Upper lobe of right lung (tissue), 1 donor: Measurements from ENCODE around the gene SIM2. TPM values are rescaled to one million over a fixed set of nuclear protein-coding genes. Genes with fewer than 3 reads are reported as not detected.
"Not testable (repeated sequence)": the region's sequence is repeated elsewhere in the genome, so short reads cannot be mapped to it uniquely, and the experiment has no call there.

Experiments used
- ATAC-seq: fragments of 200-7000 bp; cut with Tn5 transposase; one replicate; pipeline ENCODE4 v1.9.1; 2020; ENCODE audit warnings: mild to moderate bottlenecking, moderate library complexity
- DNase-seq: peaks from one replicate; pipeline ENCODE4 v3.0.0-alpha.2; 2020
- H3K27ac ChIP-seq: fragments of 200-600 bp; one replicate; pipeline ENCODE4 v1.8.0; 2022
- H3K27me3 ChIP-seq: fragments of 200-600 bp; one replicate; pipeline ENCODE4 v1.8.0; 2022; ENCODE audit warnings: mild to moderate bottlenecking
- H3K36me3 ChIP-seq: fragments of 200-600 bp; one replicate; pipeline ENCODE4 v1.8.0; 2022
- H3K4me1 ChIP-seq: fragments of 200-600 bp; one replicate; pipeline ENCODE4 v1.8.0; 2022
- H3K4me3 ChIP-seq: fragments of 200-600 bp; one replicate; pipeline ENCODE4 v1.8.0; 2022; ENCODE audit warnings: mild to moderate bottlenecking
- H3K9me3 ChIP-seq: fragments of 200-600 bp; one replicate; pipeline ENCODE4 v1.8.0; 2022
- intact Hi-C: fragments of 100-400 bp; cut with DNase I; formaldehyde crosslinking; loops from one replicate; pipeline ENCODE4 v1.11.0; 2022
- long read RNA-seq: library from polyadenylated mRNA; unstranded; transcript quantifications from one replicate; pipeline ENCODE4 v2.0.0, GENCODE V29; 2021
- total RNA-seq: library from RNA; stranded (reverse); fragmentation: NEBNext Ultra II Directional; extraction: Animal tissue kit (Norgen Biotek cat#: 25700); gene quantifications from one replicate; pipeline ENCODE4 v1.2.1, GENCODE V29; 2021
- TF ChIP-seq, protein P1 (sequence below): fragments of 200-600 bp; IDR thresholded peaks from one replicate; pipeline ENCODE4 v1.8.0; 2022; ENCODE audit warnings: antibody characterized with exemption
- donor health status: DM: no; HTN: yes; CAD: no; lungs with severe emphysema.

The SIM2 gene, protein sequence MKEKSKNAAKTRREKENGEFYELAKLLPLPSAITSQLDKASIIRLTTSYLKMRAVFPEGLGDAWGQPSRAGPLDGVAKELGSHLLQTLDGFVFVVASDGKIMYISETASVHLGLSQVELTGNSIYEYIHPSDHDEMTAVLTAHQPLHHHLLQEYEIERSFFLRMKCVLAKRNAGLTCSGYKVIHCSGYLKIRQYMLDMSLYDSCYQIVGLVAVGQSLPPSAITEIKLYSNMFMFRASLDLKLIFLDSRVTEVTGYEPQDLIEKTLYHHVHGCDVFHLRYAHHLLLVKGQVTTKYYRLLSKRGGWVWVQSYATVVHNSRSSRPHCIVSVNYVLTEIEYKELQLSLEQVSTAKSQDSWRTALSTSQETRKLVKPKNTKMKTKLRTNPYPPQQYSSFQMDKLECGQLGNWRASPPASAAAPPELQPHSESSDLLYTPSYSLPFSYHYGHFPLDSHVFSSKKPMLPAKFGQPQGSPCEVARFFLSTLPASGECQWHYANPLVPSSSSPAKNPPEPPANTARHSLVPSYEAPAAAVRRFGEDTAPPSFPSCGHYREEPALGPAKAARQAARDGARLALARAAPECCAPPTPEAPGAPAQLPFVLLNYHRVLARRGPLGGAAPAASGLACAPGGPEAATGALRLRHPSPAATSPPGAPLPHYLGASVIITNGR
- not detected for total RNA-seq
- long read RNA-seq = 0 reads

DNA sequence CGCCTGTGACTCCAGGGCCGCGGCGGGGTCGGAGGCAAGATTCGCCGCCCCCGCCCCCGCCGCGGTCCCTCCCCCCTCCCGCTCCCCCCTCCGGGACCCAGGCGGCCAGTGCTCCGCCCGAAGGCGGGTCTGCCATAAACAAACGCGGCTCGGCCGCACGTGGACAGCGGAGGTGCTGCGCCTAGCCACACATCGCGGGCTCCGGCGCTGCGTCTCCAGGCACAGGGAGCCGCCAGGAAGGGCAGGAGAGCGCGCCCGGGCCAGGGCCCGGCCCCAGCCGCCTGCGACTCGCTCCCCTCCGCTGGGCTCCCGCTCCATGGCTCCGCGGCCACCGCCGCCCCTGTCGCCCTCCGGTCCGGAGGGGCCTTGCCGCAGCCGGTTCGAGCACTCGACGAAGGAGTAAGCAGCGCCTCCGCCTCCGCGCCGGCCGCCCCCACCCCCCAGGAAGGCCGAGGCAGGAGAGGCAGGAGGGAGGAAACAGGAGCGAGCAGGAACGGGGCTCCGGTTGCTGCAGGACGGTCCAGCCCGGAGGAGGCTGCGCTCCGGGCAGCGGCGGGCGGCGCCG, at the start of gene SIM2:
Gene SIM2 (plus strand): TSS at position 135 of the 565 bp plus-strand sequence. CDS start 632 bp downstream, outside the sequence.
- no peak within 1 kb of the TSS for H3K27ac ChIP-seq
- H3K36me3 ChIP-seq = no peaks in the 10 kb centered on the region
- peak within 1 kb of the TSS; percentile 33 for H3K4me3 ChIP-seq
- intact Hi-C loops = no loop called here
- no peaks in the 10 kb centered on the region for H3K9me3 ChIP-seq
- peaks cover 100% of the 10 kb centered on the region for H3K27me3 ChIP-seq
- ATAC-seq (no peak), DNase-seq (peak; percentile 64)
- TF ChIP-seq, protein P1, sequence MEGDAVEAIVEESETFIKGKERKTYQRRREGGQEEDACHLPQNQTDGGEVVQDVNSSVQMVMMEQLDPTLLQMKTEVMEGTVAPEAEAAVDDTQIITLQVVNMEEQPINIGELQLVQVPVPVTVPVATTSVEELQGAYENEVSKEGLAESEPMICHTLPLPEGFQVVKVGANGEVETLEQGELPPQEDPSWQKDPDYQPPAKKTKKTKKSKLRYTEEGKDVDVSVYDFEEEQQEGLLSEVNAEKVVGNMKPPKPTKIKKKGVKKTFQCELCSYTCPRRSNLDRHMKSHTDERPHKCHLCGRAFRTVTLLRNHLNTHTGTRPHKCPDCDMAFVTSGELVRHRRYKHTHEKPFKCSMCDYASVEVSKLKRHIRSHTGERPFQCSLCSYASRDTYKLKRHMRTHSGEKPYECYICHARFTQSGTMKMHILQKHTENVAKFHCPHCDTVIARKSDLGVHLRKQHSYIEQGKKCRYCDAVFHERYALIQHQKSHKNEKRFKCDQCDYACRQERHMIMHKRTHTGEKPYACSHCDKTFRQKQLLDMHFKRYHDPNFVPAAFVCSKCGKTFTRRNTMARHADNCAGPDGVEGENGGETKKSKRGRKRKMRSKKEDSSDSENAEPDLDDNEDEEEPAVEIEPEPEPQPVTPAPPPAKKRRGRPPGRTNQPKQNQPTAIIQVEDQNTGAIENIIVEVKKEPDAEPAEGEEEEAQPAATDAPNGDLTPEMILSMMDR = no peak
- peaks cover 40% of the 10 kb centered on the region for H3K4me1 ChIP-seq

GRCh38 chr21:36654324-36654723, 44.6 kb upstream of the SIM2 start:
- no peaks in the 10 kb centered on the region for H3K9me3 ChIP-seq
- H3K4me1 ChIP-seq = no peaks in the 10 kb centered on the region
- TF ChIP-seq, protein P1 = no peak
- H3K4me3 ChIP-seq = no peak overlapping the region
- H3K36me3 ChIP-seq = no peaks in the 10 kb centered on the region
- no peak for ATAC-seq
- DNase-seq = no peak
- H3K27me3 ChIP-seq = peaks cover 16% of the 10 kb centered on the region
- H3K27ac ChIP-seq = no peak overlapping the region
- intact Hi-C loops = no loop called here

- Histone ChIP-seq H3K9me3 (no peaks in the 10 kb centered on the region), H3K4me3 (no peak overlapping the region), H3K4me1 (no peaks in the 10 kb centered on the region), H3K27ac (no peak overlapping the region), H3K36me3 (no peaks in the 10 kb centered on the region), H3K27me3 (peaks cover 18% of the 10 kb centered on the region)
- no peak for ATAC-seq
- TF ChIP-seq, protein P1 = no peak
- intact Hi-C loops = no loop called here
- no peak for DNase-seq
These were observed 44.1 kb upstream of the SIM2 start for GRCh38 chr21:36654796-36655325.

GRCh38 chr21:36656138-36656537, 42.8 kb upstream of the SIM2 start:
- Histone ChIP-seq H3K9me3 (no peaks in the 10 kb centered on the region), H3K27me3 (peaks cover 22% of the 10 kb centered on the region), H3K4me1 (no peaks in the 10 kb centered on the region), H3K27ac (no peak overlapping the region), H3K36me3 (no peaks in the 10 kb centered on the region), H3K4me3 (no peak overlapping the region)
- ATAC-seq (peak; percentile 93), DNase-seq (peak; percentile 71)
- intact Hi-C loops = no loop called here
- TF ChIP-seq, protein P1 = no peak

DNA sequence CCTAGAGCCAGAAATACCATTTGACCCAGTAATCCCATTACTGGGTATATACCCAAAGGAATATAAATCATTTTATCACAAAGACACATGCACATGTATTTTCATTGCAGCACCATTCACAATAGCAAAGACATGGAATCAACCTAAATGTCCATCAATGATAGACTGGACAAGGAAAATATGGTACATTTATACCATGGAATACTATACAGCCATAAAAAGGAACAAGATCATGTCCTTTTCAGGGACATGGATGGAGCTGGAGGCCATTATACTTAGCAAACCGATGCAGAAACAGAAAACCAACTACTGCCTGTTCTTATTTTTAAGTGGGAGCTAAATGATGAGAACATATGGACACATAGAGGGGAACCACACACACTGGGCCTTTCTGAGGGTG, 41.6 kb upstream of the SIM2 start:
- H3K9me3 ChIP-seq, H3K36me3 ChIP-seq, ATAC-seq, intact Hi-C loops, H3K27ac ChIP-seq, H3K4me1 ChIP-seq, DNase-seq, H3K4me3 ChIP-seq: not testable (repeated sequence)
- H3K27me3 ChIP-seq = peaks cover 19% of the 10 kb centered on the region

DNA sequence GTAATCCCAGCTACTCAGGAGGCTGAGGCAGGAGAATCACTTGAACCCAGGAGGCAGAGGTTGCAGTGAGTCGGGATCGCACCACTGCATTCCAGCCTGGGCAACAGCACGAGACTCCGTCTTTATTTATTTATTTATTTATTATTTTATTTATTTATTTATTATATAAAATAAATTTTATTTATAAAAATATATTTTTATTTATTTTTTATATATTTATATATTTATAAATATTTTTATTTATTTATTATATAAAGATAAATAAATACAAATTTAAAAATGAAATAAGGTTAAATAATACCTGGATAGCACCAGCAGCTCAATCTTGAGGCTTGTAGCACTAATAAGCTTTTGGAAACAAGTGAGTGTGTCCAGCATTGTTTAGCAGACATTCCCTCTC, 40.9 kb upstream of the SIM2 start:
- Histone ChIP-seq H3K4me1 (no peaks in the 10 kb centered on the region), H3K27ac (no peak overlapping the region), H3K36me3 (no peaks in the 10 kb centered on the region), H3K9me3 (no peaks in the 10 kb centered on the region), H3K4me3 (no peak overlapping the region), H3K27me3 (peaks cover 17% of the 10 kb centered on the region)
- TF ChIP-seq, protein P1 = no peak
- DNase-seq (no peak), ATAC-seq (no peak)
- intact Hi-C loops = no loop called here
